ENCODE data around the gene PNMA8A.
A peak's percentile ranks its signal among the peaks of the same experiment; 100 is the strongest.

The PNMA8A gene

DNA sequence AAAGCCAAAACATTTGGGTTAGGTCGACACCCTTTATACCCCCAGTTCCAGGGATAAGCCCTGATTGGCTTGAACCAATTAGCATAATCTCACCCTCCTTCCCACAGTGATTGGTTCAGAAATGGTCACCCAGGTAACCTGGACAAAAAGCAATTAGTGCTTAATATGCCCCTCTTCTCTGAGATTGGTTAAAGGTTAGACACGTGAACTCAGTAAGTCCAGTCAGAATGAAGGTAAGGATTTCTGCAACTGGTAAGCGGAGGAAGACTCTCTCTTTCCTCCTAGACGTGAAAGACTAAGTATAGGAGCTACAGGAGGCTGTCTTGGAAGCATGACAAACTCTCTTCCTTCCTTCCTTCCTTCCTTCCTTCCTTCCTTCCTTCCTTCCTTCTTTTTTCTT is 41.4 kb downstream of the PNMA8A start:
- H3K4me3 ChIP-seq (ENCODE audit: low read depth, low read length): no peak overlapping the region
- no peak for DNase-seq (ENCODE audit: low read depth)
- TF ChIP-seq, protein P1, sequence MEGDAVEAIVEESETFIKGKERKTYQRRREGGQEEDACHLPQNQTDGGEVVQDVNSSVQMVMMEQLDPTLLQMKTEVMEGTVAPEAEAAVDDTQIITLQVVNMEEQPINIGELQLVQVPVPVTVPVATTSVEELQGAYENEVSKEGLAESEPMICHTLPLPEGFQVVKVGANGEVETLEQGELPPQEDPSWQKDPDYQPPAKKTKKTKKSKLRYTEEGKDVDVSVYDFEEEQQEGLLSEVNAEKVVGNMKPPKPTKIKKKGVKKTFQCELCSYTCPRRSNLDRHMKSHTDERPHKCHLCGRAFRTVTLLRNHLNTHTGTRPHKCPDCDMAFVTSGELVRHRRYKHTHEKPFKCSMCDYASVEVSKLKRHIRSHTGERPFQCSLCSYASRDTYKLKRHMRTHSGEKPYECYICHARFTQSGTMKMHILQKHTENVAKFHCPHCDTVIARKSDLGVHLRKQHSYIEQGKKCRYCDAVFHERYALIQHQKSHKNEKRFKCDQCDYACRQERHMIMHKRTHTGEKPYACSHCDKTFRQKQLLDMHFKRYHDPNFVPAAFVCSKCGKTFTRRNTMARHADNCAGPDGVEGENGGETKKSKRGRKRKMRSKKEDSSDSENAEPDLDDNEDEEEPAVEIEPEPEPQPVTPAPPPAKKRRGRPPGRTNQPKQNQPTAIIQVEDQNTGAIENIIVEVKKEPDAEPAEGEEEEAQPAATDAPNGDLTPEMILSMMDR (IDR thresholded peaks at IDR 0.05; ENCODE audit: low read depth, low read length, missing control alignments): no peak

DNA sequence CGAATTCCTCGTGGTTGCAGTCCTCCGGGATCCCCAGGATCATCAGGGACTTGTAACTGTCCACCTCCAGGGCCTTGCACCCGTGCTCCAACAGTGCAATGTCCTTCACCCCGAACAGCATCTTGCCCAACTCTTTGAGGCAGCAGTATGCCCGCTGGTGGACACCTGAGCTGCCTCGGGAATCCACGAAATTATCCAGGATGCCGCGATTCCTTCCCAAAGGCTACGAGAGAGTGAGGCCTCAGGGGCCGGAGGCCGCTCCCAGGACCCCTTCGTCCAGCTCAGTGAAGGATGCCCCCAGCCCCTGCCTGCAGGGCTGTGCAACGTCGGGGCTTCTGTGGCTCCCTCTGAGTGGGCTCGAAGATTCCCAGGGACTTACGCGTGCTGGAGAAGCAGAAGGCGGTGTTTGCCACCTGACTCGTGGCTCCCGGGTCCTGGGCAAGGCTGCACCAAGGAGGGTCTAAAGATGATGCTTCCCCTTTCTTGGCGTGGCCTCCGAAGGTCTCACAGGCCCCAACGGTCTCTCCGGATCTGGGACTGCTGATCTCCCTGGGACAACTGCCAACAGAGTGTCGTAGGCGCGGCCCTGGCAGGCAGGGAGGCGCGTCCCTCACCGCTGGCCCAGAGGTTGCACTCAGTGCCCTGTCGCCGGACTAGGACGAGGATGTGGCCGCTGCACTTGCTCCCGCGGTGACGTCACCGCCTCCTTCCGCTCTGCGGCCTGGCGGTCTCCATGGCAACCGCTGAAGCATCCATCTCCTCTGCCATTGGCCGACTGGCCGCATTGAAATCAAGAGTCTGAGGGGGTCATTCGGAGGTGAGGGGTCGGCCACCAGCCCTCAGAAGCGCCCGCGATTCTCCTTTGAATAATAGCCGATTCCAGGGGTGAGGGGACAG is 42.9 kb downstream of the PNMA8A start, which contains the start of gene PNMA8C:
TSS of gene PNMA8C (minus strand) at position 698 of the 897 bp plus-strand sequence. CDS start at position 121, 577 bp downstream.
- DNase-seq (ENCODE audit: low read depth): no peak
- TF ChIP-seq, protein P1 (IDR thresholded peaks at IDR 0.05; ENCODE audit: low read depth, low read length, missing control alignments): no peak
- no peak within 1 kb of the TSS; the same call in 1 of the 2 replicates for H3K4me3 ChIP-seq (ENCODE audit: low read depth, low read length)

DNA sequence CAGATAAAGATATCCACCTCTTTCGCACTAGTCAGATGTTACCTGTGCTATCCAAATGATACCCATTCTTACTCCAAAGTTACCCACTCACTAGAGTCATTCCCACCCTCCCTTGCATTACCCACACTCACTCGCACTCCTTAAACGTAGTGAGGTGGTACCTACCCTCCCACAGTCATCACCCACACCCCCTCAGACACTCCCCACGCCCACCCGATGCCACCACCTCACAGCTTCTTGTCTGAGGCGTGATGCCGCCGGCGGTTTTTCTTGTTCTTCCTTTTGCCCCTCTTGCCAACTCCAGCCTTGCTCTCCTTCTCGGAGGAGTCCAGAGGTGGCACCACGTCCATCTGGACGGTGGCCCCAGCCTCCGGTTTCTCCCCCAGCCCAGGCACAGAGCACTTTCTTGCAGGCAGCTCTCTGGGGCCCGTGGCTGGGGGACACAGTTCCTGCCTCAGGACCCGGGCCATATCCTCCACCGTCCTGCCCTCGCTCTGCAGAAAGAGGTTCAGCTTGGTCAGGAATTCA is 43.8 kb downstream of the PNMA8A start:
- DNase-seq (ENCODE audit: low read depth): no peak
- no peak overlapping the region for H3K4me3 ChIP-seq (ENCODE audit: low read depth, low read length)
- TF ChIP-seq, protein P1 (IDR thresholded peaks at IDR 0.05; ENCODE audit: low read depth, low read length, missing control alignments): no peak

DNA sequence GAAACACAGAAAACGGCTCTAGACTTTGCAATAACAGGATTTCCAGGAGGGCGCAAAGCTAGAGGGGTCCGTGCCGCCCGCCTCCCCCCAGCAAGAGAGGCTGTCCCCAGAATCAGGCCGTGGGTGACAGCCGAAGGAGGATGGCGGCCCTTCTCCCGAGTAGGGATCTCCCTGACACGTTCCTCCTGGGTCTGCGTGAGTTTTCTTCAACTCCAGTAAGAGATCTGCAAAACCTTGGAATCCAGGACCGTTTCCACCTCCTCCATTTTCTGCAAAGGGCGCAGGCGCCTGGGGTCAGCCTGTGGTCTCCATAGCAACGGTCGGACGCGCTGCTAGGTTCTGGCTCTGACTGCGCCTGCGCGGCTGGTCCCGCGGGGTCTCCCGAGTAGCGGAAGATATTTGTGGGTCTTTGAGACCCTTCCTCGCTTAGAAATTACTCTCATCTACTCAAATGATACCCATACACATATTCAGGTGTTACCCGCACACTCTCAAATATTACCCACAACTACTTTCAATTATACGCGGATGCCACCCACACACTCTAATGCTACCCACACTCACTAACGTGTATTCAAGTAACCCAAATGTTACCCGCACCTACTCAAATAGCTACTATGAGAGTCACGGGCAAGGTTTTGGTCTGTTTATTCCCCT is 44.7 kb downstream of the PNMA8A start:
- DNase-seq (ENCODE audit: low read depth): no peak
- TF ChIP-seq, protein P1 (IDR thresholded peaks at IDR 0.05; ENCODE audit: low read depth, low read length, missing control alignments): no peak
- peak overlapping the region; percentile 28 for H3K4me3 ChIP-seq (ENCODE audit: low read depth, low read length)

DNA sequence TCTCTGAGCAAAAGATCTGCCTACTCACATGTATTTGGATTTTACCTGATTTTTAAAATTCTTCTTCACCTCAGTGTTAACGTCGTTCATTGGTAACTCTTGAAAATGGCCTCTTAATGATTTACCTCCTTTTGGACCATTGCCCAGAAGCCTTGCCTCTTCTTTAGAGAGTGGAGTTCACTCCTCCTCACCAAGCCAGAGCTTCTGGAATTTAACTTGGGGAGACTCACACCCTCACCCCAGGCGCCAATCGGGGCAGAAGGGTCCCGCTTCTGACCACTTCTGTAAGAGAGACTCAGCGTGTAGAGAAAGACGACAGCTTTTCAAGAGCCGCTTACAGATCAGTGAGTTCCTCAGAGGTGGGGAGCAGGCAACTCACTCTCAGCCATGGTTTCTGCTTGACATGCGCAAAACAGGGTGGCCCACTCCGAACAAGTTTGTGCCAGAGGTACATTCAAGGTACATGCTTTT is 45.3 kb downstream of the PNMA8A start:
- H3K4me3 ChIP-seq (ENCODE audit: low read depth, low read length): peak overlapping the region; percentile 28; the same call in 1 of the 2 replicates
- no peak for DNase-seq (ENCODE audit: low read depth)
- TF ChIP-seq, protein P1 (IDR thresholded peaks at IDR 0.05; ENCODE audit: low read depth, low read length, missing control alignments): no peak

DNA sequence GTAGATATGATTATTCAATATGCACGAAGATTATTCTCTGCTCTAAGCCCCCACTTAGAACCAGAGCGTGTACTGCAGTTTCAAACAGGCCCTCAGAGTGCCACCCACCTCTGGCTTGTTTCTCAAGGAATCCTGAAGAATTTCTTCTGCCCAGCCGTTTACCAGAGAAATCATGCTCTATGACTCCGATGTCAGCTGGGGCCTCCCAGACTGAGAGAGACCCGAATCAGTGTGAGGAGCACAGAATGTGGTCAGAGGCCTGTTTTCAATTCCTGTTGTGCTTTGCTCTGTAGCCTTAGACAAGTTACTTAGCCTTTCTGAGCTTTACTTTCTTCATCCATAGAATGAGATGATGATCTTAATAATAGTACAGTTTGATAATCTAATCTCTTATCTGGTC is 48.2 kb downstream of the PNMA8A start:
- DNase-seq (ENCODE audit: low read depth): no peak
- H3K4me3 ChIP-seq (ENCODE audit: low read depth, low read length): no peak overlapping the region
- TF ChIP-seq, protein P1 (IDR thresholded peaks at IDR 0.05; ENCODE audit: low read depth, low read length, missing control alignments): no peak

All from GM12864 (cell line).